Mucosa of gallbladder (tissue), 1 donor: Measurements from ENCODE around the gene SPRR1A. TPM values are rescaled to one million over a fixed set of nuclear protein-coding genes. Genes with fewer than 3 reads are reported as not detected.
"Not testable (repeated sequence)": the region's sequence is repeated elsewhere in the genome, so short reads cannot be mapped to it uniquely, and the experiment has no call there.

Source experiments
- DNase-seq: peaks from one replicate; pipeline ENCODE4 v3.0.0-alpha.2; 2020; ENCODE audit warnings: low spot score
- total RNA-seq: library from RNA; stranded (reverse); gene quantifications from one replicate; pipeline ENCODE4 v1.2.1, GENCODE V29; 2021
- donor health status: DM: no; HTN: no; CAD: no.

Gene SPRR1A
- total RNA-seq, 1 donor from 2014 or later, result not detected

DNA sequence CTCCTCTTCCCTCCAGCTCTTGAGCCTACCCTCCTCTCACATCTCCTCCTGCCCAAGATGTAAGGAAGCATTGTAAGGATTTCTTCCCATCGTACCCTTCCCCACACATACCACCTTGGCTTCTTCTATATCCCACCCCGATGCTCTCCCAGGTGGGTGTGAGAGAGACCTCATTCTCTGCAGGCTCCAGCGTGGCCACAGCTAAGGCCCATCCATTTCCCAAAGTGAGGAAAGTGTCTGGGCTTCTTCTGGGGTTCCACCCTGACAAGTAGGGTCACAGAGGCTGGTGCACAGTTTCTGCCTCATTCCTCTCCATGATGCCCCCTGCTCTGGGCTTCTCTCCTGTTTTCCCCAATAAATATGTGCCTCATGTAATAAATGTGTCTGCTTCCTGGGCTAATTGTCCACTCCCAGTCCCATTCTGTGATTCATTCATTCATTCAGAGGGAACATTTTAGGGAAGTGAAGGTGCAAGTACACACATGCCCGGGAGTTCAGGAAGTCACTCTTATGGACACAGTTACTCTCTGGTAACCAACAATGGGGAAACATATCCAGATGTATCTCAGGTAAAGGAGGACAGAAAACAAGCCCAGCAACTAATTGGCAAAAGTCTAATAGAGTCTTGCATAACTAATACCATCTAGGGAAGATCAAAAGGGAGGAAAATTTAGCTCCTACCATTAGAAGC lies 11.5 kb upstream of the SPRR1A start:
- no peak for DNase-seq

DNA sequence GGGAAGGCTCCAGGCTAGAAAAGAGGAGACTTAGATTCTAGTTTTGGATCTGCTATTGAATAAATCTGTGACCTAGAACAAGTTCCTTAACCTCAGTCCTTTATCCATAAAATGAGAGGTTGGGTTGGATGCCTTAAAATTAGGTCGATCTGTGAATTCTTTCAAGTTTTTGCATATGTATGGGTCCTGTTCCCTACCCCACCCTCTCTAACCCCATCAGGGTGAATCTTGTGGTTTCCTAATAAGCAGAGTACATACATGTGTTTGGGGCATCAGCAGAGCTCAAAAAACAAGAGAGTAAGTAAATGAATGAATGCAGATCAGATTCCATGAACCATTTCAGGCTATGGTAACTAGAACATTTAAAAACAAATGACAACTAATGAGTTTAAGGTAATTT lies 7.2 kb upstream of the SPRR1A start:
- no peak for DNase-seq

DNA sequence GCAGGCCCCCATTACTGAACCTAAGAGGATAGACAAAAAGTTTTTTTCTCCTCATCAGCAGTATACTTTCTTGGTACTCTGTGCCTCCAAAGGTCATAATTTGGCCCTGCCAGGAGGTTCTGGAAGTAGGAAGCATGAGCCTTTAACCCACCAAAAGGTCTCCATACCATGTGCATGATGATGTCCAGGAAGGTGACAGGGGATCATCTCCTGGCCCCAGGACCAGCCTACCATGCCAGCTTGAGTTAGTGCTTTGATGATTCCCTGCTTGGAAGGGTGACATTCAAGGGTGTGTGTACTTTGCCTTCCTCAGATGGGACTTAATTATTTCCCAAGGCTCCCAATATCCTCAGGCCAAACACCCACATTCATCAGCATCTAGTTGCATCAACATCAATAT lies 6.3 kb upstream of the SPRR1A start:
- DNase-seq, result no peak

DNA sequence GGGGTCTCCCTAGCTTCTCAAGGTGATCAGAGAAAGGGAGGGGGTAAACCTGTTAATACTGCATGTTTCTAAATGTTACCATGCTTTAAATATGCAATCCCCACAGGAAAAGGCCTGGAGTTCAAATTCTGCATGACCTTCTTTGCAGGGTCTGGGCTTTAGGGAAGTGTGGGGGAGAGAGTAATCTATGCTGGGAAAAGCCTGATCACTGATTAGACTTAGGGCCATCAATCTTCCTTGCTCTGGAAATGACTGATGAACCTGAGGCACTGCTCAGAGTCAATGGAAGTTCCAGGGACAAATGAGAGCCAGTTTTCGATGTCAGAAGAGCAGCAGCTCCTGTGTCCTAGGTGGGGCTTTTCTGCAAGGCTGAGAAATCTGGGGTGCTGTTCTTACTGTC lies 3.2 kb upstream of the SPRR1A start:
- DNase-seq, result no peak

DNA sequence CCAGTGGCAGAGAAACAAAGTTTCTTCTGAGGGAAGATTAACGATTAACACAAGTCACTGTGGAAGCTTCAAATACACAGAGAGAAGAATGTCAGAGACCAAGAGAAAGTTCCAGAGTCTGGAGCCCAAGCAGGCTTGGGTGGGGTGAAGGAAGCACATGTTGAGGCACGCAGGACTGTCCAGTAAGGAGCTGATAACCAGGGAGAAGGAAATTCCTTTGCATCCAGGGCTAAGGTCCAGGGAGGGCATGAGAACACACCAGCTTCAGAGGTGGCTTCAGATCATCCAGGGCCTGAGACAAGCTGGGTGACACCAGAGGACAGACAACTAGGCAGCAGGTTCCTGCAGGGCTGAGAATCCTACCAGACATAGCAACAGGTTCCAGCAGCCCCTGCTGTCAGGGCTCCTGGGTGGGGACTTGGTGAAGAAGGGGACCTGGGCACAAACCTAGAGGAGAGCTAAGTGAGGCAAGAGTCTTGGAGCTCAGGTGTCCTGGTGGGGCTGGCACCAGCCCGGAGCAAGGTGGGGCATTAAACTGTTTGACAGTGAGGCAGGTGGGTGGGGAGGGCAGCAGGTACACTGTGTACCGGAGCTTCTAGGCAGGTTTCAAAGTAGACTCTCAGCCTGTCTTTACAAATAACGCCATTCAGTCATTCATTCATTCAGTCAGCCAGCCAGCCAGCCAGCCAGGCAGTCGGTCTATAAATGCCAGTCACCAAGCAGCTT lies 2.6 kb upstream of the SPRR1A start:
- no peak for DNase-seq

DNA sequence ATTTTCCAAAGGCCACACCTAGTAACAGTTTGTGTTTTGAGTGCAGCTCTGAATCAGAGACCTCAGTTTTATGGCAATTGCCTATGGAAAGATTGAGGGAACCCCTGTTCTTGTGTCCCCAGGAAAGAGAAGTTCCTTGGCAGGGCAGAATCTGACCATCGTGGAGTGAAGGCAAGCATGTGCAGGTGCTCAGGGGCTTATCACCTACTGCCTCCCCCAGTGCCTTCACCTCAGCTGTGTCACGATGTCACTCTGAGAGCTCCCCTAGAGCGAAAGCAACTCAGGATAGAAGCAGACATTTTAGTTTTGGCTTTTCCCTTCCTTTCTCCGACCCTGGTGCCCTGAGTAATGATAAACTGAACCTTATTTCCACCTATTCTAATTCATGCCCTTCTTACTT lies 1.8 kb upstream of the SPRR1A start:
- DNase-seq, result no peak

DNA sequence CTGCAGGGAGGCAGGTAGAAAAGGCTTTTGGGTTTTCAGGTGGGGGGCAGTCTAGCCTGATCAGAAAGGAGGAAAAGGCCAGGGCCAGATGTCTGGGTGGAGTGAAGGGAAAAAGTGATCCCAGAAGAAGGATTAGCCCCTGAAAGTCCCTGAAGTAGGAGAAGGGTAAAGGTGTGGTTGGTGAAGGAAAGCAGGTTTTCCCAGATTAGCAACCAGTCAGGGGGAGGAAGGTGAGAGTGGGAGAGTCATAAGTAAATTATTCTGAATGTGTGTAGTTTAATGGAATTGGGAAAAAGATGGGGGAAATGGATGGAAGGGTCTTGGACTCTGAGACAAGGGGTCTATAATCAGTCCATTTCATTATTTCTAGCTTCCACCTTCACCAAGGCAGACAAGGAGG lies 647 bp upstream of the SPRR1A start:
- no peak for DNase-seq

DNA sequence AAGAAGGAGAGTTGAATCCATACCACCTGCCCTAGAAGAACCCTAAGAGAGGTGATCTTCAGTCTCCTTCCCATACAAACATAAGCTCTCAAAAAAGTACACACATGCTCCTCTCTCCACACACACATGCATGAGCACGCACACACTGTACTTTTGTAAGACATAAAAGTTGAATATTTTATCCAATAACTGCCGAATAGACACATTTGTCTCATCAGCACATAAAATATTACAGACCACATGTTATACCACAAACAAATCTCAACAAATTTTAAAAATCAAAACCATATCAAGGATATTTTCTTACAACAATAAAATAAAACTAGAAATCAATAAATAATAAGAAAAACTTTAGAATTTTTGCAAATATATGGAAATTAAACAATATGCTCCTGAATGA lies 2.7 kb downstream of the SPRR1A start:
- no peak for DNase-seq

DNA sequence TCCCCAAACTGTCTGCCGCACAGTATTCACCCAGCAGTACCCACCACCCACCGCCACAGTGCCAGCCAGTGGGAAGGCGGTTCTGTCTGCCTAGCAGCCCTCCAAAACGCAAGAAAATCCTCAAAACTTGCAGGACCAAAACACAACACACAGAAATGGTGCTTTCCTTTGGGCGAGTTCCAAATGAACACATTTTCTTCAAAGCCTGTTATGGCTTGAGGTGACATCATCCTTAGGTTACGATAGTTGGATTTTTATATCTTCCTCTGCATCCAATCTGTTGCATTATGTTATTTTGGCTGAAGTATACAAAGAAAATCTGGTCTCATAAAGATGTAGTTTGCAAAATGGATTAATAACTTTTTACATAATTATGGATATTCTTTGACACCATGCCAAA lies 9.3 kb downstream of the SPRR1A start:
- no peak for DNase-seq

DNA sequence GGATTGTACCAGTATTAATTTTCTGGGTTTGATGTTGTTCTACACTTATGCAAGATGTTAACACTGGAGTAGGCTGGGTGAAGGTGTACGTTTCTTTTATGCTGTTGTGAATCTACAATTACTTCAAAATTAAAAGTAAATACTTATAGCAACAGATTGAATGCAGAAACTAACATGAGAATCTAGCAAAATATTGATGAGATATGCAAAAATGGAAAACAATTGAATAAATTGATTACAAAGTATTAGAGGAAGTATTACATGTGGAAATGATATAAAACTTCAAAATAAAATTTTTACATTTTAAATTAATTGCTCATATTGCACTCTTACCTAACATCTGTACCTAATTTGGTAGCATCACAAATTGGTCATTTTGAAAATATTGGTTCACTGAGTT lies 12.0 kb downstream of the SPRR1A start:
- no peak for DNase-seq

DNA sequence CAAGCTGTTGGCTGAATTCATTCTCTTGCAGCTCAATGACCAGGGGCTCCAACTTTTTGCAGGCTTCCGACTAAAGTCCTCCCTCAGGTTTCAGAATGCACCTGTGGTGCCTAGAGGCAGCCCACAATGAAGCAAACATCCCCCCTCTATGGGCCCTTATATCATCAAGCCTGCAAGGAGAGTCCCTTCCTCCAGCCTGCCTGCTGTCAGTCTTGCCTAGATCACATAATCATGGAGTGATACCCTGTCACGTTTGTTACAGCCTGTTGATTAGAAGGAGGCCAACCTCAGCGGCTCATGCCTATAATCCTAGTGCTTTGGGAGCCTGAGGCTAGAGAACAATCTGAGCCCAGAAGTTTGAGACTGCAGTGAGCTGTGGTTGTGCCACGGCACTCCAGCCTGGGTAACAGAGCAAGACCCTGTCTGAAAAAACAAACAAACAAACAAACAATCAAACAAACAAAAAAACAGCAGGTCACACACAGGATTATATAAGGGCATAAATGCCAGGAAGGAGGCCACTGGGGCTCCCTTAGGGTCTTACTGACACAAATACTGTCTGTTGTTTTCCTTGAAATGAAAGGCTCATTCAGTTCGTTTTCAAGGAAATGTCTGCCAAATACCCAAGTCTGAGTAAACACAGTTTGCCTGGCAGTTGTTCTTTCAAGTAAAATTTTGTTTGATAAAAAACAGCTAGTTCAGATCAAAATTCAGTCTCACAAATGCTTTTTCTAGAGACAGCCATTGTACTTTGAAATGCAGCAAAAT lies 12.9 kb downstream of the SPRR1A start:
- no peak for DNase-seq

DNA sequence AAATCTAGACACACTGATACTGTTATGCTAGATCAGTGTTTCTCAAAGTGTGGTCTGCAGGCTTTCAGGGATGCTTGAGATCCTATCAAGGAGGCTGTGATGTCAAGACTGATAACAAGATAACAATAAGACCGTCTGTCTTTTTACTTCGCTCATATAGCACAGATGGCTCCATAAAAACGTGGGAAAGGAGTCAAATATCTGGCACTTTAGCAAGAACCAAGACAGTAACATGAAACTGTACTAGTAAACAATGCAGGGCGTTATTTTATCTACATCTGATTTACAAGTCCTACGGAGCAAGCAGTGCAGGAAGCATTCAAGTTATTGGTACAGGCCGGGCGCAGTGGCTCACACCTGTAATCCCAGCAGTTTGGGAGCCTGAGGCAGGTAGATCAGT lies 14.0 kb downstream of the SPRR1A start:
- no peak for DNase-seq

DNA sequence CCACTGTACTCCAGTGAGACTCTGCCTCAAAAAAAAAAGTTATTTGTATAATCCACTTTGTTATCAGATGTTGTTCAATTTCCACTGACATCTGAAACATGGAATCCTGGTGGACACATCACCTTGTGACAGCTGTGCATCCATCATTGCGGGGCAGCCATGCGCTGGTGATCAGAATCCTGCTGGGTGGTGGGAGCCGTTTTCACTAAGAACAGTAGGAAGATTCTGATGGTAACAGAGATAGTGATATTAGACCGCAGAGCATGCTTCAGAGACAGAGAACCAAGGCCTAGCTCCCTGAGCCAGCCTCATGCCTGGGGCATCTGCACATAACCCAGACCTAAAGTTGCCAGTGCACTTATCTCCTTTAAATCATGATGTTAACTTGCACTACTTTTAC lies 14.6 kb downstream of the SPRR1A start:
- no peak for DNase-seq

DNA sequence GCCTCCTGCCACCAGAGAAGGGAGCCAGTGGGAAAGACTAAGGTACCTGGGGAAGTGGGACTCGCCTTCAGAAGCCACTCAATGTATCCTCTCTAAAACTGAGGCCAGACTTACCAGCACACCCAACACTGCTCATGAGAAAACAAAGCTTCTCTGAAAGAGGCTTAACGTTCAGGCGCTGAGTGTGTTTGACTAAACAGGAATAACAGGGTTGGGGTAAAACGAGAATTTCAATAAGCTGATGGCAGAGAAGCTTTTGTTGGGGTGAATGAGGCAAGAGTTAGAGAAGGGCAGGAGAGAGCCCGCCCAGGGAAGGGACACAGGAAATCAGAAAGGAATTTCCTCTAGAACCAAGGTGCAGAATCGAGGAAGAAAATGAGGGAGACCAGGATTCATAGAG lies 15.9 kb downstream of the SPRR1A start:
- DNase-seq, result no peak

DNA sequence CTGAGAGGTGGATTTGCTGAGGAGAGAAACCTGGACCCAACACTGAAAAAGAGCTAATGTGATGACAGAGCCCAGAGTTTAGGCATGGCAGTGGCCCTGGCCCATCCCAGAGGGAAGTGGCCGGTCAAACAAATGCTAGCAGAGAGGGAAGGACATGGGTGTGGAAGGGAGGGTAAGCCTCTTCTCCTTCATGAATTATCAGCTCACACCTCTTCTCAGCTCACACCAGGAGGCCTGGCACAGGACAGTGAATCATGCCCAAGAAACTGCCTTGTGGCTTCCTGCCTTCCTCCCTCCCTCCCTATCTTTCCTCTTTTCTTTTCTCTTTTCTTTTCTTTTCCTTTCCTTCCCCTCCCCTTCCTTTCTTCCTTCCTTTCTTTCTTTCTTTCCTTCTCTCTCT lies 16.4 kb downstream of the SPRR1A start:
- DNase-seq, result no peak

DNA sequence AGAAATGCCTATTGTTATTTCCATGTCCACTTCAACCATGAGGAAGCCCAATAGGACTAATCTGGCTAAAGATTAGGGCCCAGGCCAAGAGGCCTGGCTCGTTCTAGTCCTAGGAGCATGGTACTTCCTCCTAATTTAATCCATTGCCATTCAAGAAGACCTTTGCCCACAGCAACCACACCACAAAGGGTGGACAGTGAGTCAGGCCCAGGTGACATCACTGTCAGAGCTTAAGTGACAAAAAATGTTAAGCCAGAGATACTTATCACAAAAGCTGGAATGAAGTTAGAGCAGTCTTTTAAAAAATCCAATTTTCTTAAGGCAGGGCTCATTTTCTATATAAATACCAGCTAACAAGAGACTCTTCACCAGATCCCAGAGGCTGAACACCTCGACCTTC lies 17.5 kb downstream of the SPRR1A start, which contains the start of gene SPRR3:
TSS of gene SPRR3 (plus strand) at position 368 of the 400 bp plus-strand sequence. CDS start 1,272 bp downstream, outside the sequence.
- peak; percentile 49 for DNase-seq

DNA sequence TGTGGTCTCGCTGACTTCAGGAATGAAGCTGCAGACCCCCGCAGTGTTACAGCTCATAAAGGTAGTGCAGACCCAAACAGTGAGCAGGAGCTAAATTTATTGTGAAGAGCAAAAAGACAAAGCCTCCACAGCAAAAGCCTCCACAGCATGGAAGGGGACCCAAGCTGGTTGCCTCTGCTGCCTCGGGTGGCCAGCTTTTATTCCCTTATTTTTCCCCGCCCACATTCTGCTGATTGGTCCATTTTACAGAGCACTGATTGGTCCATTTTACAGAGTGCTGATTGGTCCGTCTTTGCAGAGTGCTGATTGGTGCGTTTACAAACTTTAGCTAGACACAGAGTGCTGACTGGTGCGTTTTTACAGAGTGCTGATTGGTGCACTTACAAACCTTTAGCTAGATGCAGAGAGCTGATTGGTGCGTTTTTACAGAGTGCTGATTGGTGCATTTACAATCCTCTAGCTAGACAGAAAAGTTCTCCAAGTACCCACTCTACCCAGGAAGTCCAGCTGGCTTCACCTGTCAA lies 27.4 kb downstream of the SPRR1A start:
- not testable (repeated sequence) for DNase-seq

DNA sequence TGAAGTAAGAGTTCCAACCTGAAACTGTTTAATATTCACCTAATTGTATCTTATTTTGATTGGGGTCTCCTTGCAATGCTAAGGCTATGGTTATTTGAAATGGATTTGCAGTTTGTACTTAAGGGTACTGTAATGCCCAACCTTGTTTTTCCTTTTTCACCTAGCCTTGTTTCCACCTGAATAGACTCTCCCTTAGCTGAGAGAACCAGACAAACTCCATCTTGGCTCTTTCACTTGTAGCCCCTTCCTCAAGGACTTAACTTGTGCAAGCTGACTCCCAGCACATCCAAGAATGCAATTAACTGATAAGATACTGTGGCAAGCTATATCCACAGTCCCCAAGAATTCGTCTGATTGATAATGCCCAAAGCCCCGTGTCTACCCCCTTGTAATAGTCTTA lies 37.9 kb downstream of the SPRR1A start:
- not testable (repeated sequence) for DNase-seq

DNA sequence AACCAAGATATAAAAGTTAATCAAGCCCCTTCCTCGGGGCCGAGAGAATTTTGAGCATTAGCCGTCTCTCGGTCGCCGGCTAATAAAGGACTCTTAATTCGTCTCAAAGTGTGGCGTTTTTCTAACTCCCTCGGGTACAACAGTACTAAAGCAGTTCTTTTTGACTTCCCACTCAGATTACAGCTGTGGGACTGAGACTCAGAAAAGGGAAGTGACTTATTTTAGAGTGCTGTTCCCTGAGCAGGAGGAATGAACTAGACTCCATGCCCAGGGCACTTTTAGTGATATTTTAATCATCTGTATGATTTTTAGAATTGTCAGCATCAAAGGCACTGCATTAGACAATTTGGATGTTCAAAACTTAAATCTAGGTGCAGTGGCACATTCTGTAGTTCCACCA lies 38.5 kb downstream of the SPRR1A start:
- DNase-seq, result not testable (repeated sequence)

DNA sequence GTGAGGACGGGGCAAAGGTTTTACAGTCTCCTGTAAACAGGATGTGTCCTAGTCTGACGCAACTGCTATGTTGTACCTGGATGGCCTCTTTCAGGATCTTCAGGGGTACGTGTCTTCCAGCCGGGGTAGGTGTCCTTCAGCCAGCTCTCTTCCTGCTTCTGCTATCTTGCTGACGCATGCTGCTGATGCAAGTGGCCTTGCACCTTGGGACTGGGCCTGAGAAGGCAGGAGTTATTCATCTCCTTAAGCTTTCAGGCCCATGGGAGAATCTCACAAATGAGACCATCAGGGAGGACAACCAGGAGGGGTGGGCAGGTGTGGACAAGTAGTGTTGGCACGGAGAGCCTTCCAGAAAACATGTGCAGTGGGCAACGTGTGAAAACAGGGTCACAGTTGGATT lies 39.2 kb downstream of the SPRR1A start:
- DNase-seq, result no peak

DNA sequence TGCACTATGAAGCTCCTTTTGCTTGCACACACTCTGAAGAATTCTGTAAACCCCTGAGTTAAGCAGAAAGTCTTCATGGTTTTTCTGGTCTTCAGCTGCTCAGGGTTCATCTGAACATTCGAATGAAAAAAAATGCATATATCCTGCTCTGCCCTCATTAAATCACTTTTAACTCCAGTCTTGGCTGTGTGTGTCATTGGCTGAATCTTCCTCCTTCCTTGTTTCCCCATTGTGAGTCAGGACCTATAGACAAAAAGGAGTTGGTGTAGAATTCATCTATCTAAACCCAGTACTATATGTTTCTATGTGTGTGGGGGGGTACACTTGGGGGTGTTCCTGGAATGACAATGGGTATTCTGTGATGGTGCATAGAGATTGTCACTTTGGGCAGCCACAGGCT lies 40.5 kb downstream of the SPRR1A start:
- DNase-seq, result no peak

DNA sequence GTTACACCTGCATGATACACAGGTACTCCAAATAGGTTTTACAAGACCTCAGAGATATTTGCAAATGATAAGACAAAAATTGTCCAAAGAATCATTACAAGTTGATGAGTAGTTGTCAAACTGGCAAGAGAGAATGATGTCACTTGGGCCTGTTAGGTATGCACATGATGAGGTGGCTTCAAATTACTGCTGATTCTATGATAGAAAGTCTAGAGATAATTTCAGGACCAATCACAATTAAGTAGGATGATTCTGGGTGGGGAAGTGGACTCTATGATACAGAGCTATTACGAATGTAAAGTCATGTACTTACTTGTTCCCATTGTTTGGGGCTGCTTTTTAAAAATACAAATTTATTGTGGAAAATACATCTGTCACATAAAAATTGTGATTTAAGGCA lies 41.9 kb downstream of the SPRR1A start:
- DNase-seq, result no peak

DNA sequence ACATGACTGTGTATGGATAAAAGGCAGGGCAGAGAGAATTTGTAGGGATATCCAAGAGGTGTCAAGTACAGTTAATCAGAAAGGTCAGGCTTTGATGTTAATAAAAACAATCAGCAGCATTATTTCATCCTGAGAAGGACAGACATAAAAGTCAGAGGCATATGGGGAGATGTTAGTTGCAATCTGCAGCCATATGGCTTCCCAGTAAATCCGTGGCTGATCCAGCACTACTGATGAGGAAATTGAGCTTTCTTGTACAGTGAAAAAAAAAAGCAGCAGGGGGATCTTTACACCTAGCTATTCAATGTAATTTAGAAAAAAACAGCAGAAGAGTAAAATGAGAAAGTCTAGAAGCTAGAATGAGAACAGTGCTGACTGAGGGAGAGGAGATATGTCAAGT lies 44.9 kb downstream of the SPRR1A start:
- DNase-seq, result no peak
